Heart left ventricle (tissue), 16 donors: ENCODE results near the gene RGMB. TPM values are rescaled to one million over a fixed set of nuclear protein-coding genes. Genes with fewer than 3 reads are reported as not detected.
A peak's percentile ranks its signal among the peaks of the same experiment; 100 is the strongest.

Experiments used
- ATAC-seq, 4 donors: fragments of 200-7000 bp; cut with Tn5 transposase; one replicate each; pipeline ENCODE4 v1.9.1; 2020 to 2022; ENCODE audit warnings: moderate library complexity in 4 of 4, mild to moderate bottlenecking in 3 of 4, moderate number of reproducible peaks in 1 of 4
- DNase-seq, 5 donors: peaks; one replicate each; pipeline ENCODE4 v3.0.0-alpha.2; 2020
- H3K27ac ChIP-seq, 12 donors: fragments of 200-600 bp; sonication (generic) in 4 of 12; one replicate each; pipeline versions ENCODE4 v1.5.0 to v1.8.0; 2016 to 2022; ENCODE audit warnings: mild to moderate bottlenecking in 2 of 12
- H3K27me3 ChIP-seq, 9 donors: fragments of 200-600 bp; sonication (generic) in 2 of 9; one replicate each; pipeline versions ENCODE4 v1.5.1 to v1.8.0; 2016 to 2022; ENCODE audit warnings: mild to moderate bottlenecking in 3 of 9
- H3K36me3 ChIP-seq, 9 donors: fragments of 200-600 bp; sonication (generic) in 2 of 9; one replicate each; pipeline versions ENCODE4 v1.5.0 to v1.8.0; 2018 to 2022; ENCODE audit warnings: mild to moderate bottlenecking in 2 of 9
- H3K4me1 ChIP-seq, 12 donors: fragments of 200-600 bp; sonication (generic) in 4 of 12; one replicate each; pipeline versions ENCODE4 v1.5.0 to v1.8.0; 2016 to 2022; ENCODE audit warnings: mild to moderate bottlenecking in 3 of 12
- H3K4me3 ChIP-seq, 12 donors: fragments of 200-600 bp; sonication (generic) in 4 of 12; one replicate each; pipeline versions ENCODE4 v1.5.0 to v1.8.0; 2017 to 2022; ENCODE audit warnings: mild to moderate bottlenecking in 9 of 12, moderate library complexity in 4 of 12
- H3K9me3 ChIP-seq, 12 donors: fragments of 200-600 bp; sonication (generic) in 4 of 12; one replicate each; pipeline versions ENCODE4 v1.5.0 to v1.8.0; 2016 to 2022; ENCODE audit warnings: mild to moderate bottlenecking in 1 of 12
- CTCF ChIP-seq, 12 donors: fragments of 200-600 bp; sonication (generic) in 4 of 12; IDR thresholded peaks; one replicate each; pipeline versions ENCODE4 v1.5.0 to v1.8.0; 2018 to 2022; ENCODE audit warnings: antibody characterized with exemption in 12 of 12, mild to moderate bottlenecking in 5 of 12
- POLR2A ChIP-seq, 2 donors: fragments of 450-650 bp; IDR thresholded peaks; one replicate each; pipeline ENCODE4 v1.6.1; 2017; ENCODE audit warnings: antibody characterized with exemption in 2 of 2, mild to moderate bottlenecking in 2 of 2, moderate library complexity in 2 of 2
- WGBS, 4 donors: extraction: QIAGEN DNeasy Blood & Tissue Kit in 2 of 4; methylation state at CpG; one replicate each; pipeline versions ENCODE4 v1.1.5 to v1.1.7; 2013 to 2018; 5-methylcytosine and 5-hydroxymethylcytosine counted together
- intact Hi-C, 10 donors: fragments of 100-400 bp; cut with DNase I; formaldehyde crosslinking; loops; one replicate each; pipeline versions ENCODE4 v1.11.1 to v1.14.2; 2022
- polyA plus RNA-seq, 2 donors: library from polyadenylated mRNA; stranded (reverse); fragments of 200-250 nt; gene quantifications; one replicate each; pipeline ENCODE4 v1.2.3, GENCODE V29; 2013
- total RNA-seq, 9 donors: library from RNA; depleted of rRNA in 2 of 9; stranded (reverse); fragments of >200 nt in 2 of 9; fragmentation: NEBNext Ultra II Directional in 3 of 9; extraction: Animal tissue kit (Norgen Biotek cat#: 25700) in 3 of 9; gene quantifications; one replicate each; pipeline versions ENCODE4 v1.1.0 to v1.2.4, GENCODE V29; 2016 to 2023
- donor health status: ischemic (EF 13 %, LVEDD 7.1; RV severe dilation, severe dysfunction).
- donor health status: healthy with polysubstance abuse.
- donor health status: DM: no; HTN: yes; CAD: no.
- donor health status: DM: no; HTN: no; CAD: no.
- donor health status: ischemic (EF 25% LVEDD 6.9; RV normal size, moderate dysfunction).
- donor health status: ischemic (EF 25% LVEDD 5.7; RV mildly dilated, moderate dysfunction).
- donor health status: healthy.
- donor health status: DM: yes; HTN: yes; CAD: no.
- donor health status: ischemic (EF 35%, LVEDD 5.7; RV mildly dilated, moderate dysfunction).
- donor health status: nonischemic (EF 11% LVEDD 7.7; RV severe dilation, severe dysfunction).
- donor health status: DM: yes; HTN: yes; CAD: no.
- donor health status: PGD.
- donor health status: ischemic (EF 29% LVEDD 5.4; RV normal size, mild dysfunction).
- donor health status: nonischemic (EF 23%, LVEDD 6.1; RV moderate dilation, normal function).

RGMB gene
- total and polyA plus RNA-seq, 11 donors = 2.0 to 42.2 (median 16.1) TPM

GRCh38 chr5:98768160-98768959 is 5.1 kb upstream of the RGMB start:
- Histone ChIP-seq H3K4me3 (peak overlapping the region; percentile 55 to 90 (median 70)), H3K27ac (peak overlapping the region in 9 of 12 donors; percentile 36 to 79 (median 69)), H3K9me3 (no peaks in the 10 kb centered on the region), H3K27me3 (peaks cover 0 to 49% (median 0%) of the 10 kb centered on the region in 9 donors), H3K4me1 (peaks cover 0 to 54% (median 18%) of the 10 kb centered on the region in 12 donors), H3K36me3 (no peaks in the 10 kb centered on the region)
- intact Hi-C loops = loop anchor here in 3 of 10 donors (2.0 to 10.0 kb wide), 2 partner anchors 28 to 1004 kb away; no protein-coding TSS in a partner anchor
- WGBS, 4 donors = 0 to 1% (median 1%) methylated on average over 25 to 34 of the region's 34 CpGs
- ATAC-seq (peak in 3 of 4 donors; percentile 31 to 70 (median 59)), DNase-seq (peak in 3 of 5 donors; percentile 27 to 45 (median 41))
- TF ChIP-seq CTCF (IDR thresholded peaks at IDR 0.05) = peak; percentile 62 to 91 (median 81)
- no peak for TF ChIP-seq POLR2A (IDR thresholded peaks at IDR 0.05)

GRCh38 chr5:98768960-98769209 is 4.6 kb upstream of the RGMB start:
- 0 to 3% (median 1%) methylated on average over 12 to 31 of the region's 31 CpGs for WGBS, 4 donors
- intact Hi-C loops = loop anchor here in 3 of 10 donors (2.0 to 10.0 kb wide), 2 partner anchors 28 to 1004 kb away; no protein-coding TSS in a partner anchor
- TF ChIP-seq CTCF (IDR thresholded peaks at IDR 0.05) (peak in 4 of 12 donors; percentile 54 to 69 (median 65)), POLR2A (IDR thresholded peaks at IDR 0.05) (no peak)
- DNase-seq (peak in 1 of 5 donors; percentile 51), ATAC-seq (no peak)
- Histone ChIP-seq H3K9me3 (no peaks in the 10 kb centered on the region), H3K27ac (peak overlapping the region in 9 of 12 donors; percentile 36 to 79 (median 69)), H3K36me3 (no peaks in the 10 kb centered on the region), H3K4me3 (peak overlapping the region; percentile 55 to 90 (median 70)), H3K4me1 (peaks cover 0 to 54% (median 18%) of the 10 kb centered on the region in 12 donors), H3K27me3 (peaks cover 0 to 48% (median 0%) of the 10 kb centered on the region in 9 donors)

GRCh38 chr5:98769210-98769958 is 4.1 kb upstream of the RGMB start:
- intact Hi-C loops = loop anchor here in 3 of 10 donors (2.0 to 10.0 kb wide), 2 partner anchors 27 to 1005 kb away; no protein-coding TSS in a partner anchor
- peak; percentile 32 to 71 (median 51) for DNase-seq

More at GRCh38 chr5:98769210-98769958, 4.1 kb upstream of the RGMB start:
- no peak for ATAC-seq
- Histone ChIP-seq H3K4me1 (peaks cover 0 to 54% (median 18%) of the 10 kb centered on the region in 12 donors), H3K27me3 (peaks cover 0 to 49% (median 0%) of the 10 kb centered on the region in 9 donors), H3K36me3 (no peaks in the 10 kb centered on the region), H3K27ac (peak overlapping the region in 11 of 12 donors; percentile 36 to 79 (median 67)), H3K4me3 (peak overlapping the region; percentile 55 to 90 (median 70)), H3K9me3 (no peaks in the 10 kb centered on the region)
- TF ChIP-seq POLR2A (IDR thresholded peaks at IDR 0.05) (no peak), CTCF (IDR thresholded peaks at IDR 0.05) (peak in 11 of 12 donors; percentile 23 to 72 (median 58))
- 1 to 2% (median 1%) methylated on average over 23 to 55 of the region's 55 CpGs for WGBS, 4 donors
